Ecto neural progenitor cell (in vitro differentiated cells): ENCODE results near the gene UBE2E1.

Experiments
- DNase-seq: peaks from one replicate; pipeline ENCODE4 v3.0.0-alpha.2; 2018; ENCODE audit warnings: low spot score

UBE2E1 gene

GRCh38 chr3:23821858-23822257 lies 16.1 kb downstream of the UBE2E1 start:
- DNase-seq = no peak

DNA sequence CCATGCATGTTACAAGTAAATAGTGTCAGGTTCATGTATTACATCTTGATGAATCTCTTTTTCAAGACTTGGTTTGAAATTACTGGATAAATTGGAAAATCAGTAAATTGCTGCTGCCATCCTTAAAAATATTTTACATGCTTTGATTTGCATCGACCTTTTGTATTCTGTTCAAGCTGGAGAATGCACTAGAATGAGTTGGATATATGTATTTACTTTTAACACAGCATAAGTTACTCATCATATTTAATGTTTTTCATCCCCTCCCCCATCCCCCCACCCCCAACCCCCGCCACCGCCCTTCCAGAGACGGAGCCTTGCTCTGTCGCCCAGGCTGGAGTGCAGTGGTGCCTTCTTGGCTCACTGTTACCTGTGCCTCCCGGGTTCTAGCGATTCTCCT lies 16.8 kb downstream of the UBE2E1 start:
- no peak for DNase-seq

GRCh38 chr3:23823620-23824019 lies 17.9 kb downstream of the UBE2E1 start:
- DNase-seq = no peak

DNA sequence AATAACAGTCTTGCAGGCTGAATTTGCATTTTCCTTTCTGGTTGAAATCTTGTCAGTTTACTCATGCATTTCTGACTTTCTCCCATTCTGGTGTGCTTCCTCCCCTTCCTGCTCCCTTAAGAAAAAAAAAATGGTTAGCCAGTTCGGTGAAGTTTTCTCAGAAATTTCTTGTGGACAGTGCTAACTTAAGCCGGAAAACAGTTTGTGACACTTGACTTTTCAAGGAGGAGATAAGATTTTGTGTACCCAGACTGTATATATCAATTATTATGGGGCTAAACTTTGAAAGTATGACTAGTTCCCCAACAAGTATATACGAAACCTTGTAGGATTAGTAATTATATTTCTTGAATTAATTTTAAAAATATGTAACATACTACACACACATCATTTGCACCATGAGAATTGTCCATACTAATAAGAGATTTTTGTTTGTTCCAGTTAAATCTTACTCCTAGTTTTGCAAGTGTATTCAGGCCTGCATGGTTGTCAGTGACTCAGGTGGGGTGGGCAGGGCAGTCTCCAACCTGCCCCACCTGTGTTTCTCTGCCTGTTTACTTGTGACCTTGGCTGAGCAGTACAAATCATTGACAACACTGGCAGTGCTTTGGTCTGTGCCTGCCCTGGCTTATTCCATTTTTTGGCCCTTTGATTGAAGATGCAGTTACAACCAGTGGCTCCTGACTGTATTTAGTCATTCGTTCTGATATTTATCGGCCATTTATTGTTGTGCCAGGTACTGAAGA lies 19.1 kb downstream of the UBE2E1 start:
- DNase-seq = no peak

DNA sequence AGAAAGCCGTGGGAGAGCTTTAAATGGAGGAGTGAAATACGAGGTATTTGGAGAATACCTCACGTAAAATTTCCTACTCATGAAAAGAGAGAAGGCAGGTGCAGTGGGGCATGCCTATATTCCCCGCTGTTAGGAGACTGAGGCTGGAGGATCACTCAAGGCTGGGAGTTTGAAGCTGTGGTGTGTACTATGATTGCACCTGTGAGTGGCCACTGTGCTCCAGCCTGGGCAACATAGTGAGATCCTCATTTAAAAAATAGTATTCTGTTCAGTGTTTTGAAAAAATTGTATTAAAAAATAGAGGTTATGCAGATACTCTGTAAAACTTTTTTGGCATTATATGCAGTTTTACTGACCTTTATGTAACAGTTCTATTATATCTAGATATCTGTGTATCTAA lies 20.0 kb downstream of the UBE2E1 start:
- DNase-seq = no peak

DNA sequence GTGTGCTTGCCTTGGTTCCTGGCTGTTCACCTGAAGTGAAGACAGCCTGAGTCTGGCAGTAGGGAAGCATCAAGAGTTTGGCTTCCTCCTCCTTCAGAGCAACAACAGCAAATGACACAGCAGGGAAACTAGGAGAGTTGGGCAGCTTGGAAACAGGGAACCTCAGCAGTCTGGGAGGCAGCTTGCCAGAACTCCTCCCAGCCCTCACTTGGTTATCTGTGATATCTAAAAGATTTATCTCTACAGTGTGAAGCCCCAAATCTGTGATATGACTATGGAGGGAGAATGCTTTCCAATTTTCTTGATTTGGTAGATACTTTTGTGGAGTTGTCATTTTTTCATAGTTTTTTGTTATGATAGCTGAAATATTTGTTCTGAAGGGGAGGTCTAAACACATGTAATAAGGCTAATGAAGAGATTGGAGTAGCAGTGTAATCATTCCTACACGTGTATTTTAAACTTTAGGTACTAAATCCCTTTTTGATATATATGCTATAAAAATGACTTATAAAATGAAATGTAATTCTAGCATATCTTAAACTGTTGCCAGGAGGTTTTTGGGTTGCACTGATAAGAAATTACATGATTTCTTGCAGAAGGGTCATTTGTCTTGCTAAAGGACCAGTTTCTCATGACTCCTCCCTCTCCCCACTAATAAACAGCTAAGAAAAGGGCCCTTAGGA lies 20.8 kb downstream of the UBE2E1 start:
- DNase-seq = no peak

- no peak for DNase-seq
These were observed 23.6 kb downstream of the UBE2E1 start for GRCh38 chr3:23829242-23829934.

DNA sequence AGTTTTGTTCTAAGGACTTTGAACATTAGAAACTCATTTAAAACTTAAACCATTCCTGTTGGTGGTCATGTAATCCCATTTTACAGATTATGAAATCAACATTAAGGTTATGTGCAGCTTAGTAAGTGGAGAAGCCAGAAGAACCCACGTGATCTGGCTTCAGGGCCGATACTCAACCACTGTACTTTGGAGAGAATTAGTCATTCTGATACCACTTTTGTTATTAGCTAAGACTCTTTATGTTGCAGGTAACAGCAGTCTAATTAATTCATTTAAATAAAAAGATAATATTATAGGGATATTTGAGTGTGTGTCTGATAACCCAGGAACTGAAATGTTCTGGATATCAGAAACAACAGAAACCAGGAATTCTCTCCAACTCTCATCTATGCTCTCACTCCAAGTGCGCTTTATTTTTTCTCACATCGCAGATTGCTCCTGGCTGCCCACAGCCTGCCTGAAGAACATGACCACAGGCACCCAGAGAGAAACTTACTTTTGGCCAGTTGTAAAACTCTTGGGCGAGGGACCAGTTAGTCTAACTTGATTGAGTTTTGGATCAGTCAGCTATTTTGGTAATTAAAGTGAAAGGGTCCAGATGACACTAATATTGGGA lies 25.2 kb downstream of the UBE2E1 start:
- no peak for DNase-seq

GRCh38 chr3:23831517-23832394 lies 26.0 kb downstream of the UBE2E1 start:
- no peak for DNase-seq

DNA sequence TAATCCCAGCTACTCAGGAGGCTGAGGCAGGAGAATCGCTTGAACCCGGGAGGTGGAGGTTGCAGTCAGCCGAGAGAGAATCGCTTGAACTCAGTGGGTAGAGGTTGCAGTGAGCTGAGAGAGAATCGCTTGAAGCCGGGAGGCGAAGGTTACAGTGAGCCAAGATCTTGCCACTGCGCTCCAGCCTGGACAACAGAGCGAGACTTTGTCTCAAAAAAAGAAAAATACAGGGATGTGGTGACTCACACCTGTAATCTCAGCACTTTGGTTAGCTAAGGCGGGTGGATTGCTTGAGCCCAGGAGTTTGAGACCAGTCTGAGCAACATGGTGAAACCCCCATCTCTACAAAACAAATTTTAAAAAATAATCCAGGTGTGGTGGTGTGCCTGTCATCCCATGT lies 26.8 kb downstream of the UBE2E1 start:
- DNase-seq = no peak

GRCh38 chr3:23834082-23834870 lies 28.5 kb downstream of the UBE2E1 start:
- DNase-seq = no peak

DNA sequence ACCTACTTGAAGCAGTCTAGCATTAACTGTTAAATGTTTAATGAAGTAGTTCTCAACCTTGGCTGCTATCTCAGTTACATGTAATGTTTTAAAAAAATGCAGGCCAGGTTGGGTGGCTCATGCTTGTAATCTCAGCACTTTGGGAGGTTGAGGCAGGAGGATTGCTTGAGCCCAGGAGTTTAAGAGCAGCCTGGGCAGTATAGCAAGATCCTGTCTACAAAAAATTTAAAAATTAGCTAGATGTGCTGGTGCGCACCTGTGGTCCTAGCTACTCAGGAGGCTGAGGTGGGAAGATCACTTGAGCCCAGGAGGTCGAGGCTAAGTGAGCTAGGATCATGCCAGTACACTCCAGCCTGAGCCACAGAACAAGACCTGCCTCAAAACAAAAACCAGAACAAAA lies 29.3 kb downstream of the UBE2E1 start:
- DNase-seq = no peak

GRCh38 chr3:23835802-23836201 lies 30.0 kb downstream of the UBE2E1 start:
- no peak for DNase-seq

- DNase-seq = no peak
These were observed 30.9 kb downstream of the UBE2E1 start for GRCh38 chr3:23836536-23837230.

- DNase-seq = no peak
These were observed 31.5 kb downstream of the UBE2E1 start for GRCh38 chr3:23837286-23837685.

GRCh38 chr3:23837691-23838090 lies 31.9 kb downstream of the UBE2E1 start:
- DNase-seq = no peak

GRCh38 chr3:23840521-23840920 lies 34.8 kb downstream of the UBE2E1 start:
- DNase-seq = no peak

- no peak for DNase-seq
These were observed 38.1 kb downstream of the UBE2E1 start for GRCh38 chr3:23843869-23844268.

DNA sequence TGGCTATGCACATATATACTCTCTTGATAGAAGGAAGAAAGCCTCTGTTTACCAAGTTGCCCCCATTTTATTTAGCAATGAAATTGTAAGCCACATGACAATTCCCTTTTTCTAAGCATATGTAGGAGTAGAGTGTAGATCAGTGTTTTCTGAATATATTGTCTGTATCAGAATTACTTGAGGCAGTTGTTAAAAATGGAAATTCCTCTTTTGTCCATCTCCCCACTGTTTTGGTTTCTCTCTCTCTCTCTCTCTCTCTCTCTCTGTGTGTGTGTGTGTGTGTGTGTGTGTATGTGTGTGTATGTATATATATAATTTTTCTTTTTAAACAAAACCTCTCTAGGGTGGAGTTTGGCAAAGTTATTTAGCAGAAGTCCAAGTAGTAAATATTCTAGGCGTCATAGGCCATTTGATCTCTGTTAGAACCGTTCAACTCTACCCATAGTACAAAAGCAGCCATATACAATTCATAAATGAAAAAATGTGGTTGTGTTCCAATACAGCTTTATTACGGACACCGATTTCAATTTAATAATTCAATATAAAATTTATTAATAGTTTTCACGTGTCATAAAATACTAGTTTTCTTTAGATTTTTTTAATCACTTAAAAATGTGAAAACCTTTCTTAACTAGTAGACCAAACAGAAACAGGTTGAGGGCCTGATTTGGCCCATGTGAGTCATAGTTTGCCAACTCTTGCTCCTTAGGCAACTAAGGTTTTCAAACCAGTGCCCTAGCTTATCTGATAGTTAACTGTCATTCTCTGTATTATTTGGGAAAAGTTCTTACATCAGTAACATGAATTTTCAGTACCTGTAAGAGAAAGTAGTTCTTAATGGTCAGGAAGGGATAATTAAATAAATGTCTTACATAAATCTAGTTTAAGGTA lies 39.8 kb downstream of the UBE2E1 start:
- no peak for DNase-seq
